Esophagus mucosa (tissue), 1 donor: ENCODE results near the gene DAND5. TPM values are rescaled to one million over a fixed set of nuclear protein-coding genes. Genes with fewer than 3 reads are reported as not detected.
"Not testable (repeated sequence)": the region's sequence is repeated elsewhere in the genome, so short reads cannot be mapped to it uniquely, and the experiment has no call there.

Source experiments
- ATAC-seq: fragments of 200-7000 bp; cut with Tn5 transposase; one replicate; pipeline ENCODE4 v1.9.1; 2020
- total RNA-seq: library from RNA; stranded (reverse); gene quantifications from one replicate; pipeline ENCODE4 v1.2.4, GENCODE V29; 2023
- donor health status: DM: yes; HTN: yes; CAD: no.

The DAND5 gene
- total RNA-seq, 1 donor from 2014 or later: not detected

GRCh38 chr19:12946092-12946721 is 23.2 kb upstream of the DAND5 start:
- peak; percentile 76 for ATAC-seq

DNA sequence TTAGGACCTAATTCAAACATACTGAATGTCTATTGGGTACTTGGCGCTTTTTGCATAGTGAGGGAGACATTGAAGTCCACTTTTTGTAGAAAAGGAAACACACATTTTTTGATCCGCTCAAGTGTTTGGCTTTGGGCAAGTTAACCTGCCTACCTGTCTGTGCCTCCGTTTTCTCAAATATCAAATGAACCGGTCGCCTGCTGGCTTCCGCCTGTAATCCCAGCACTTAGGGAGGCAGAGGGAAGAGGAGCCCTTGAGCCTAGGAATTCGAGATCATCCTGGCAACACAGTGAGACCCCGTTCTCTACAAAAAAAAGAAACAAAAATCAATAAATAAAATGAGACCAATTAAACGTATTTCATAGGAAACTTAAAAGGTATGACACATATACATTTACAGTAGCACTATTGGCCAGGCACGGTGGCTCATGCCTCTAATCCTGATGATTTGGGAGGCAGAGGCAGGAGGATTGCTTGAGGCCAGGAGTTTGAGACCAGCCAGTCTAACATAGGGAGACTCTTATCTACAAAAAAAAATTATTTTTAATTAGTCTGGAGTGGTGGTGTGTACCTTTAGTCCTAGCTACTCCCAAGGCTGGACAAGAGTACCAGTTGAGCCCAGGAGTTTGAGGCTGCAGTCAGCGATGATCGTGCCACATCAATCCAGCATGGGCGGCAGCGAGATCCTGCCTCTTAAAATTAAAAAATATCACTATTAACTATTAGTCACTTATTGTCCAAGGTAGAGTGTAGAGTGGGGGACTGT is 22.5 kb upstream of the DAND5 start:
- no peak for ATAC-seq

DNA sequence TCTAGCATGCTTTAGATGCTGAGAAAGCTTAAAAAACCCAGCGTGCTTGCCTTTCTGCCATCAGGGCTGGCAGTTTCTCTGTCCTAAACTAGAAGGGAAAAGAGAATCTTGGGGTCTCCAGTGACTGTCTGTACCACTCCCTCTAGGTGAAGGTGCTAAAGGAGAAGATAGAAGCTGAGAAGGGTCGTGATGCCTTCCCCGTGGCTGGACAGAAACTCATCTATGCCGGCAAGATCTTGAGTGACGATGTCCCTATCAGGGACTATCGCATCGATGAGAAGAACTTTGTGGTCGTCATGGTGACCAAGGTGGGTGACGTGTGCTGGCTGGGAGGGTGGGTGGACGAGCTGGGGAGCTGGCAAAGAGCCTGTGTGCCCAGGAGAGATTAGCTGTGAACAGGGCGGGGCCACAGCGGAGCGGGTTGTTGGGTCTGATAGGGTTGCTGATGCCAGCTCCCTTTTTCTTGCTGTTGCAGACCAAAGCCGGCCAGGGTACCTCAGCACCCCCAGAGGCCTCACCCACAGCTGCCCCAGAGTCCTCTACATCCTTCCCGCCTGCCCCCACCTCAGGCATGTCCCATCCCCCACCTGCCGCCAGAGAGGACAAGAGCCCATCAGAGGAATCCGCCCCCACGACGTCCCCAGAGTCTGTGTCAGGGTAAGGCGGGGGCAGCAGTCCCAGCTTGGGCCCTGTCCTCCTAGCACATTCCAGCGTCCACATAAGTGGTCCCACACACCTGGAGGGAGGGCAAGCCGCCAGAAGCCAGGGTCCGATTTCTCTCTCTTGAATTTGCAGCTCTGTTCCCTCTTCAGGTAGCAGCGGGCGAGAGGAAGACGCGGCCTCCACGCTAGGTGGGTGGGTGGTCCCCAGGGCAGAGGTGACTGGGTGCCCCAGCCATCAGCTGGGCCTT is 21.4 kb upstream of the DAND5 start:
- ATAC-seq: no peak

- ATAC-seq: no peak
These were observed 20.6 kb upstream of the DAND5 start for GRCh38 chr19:12948612-12949362.

- ATAC-seq: no peak
These were observed 19.8 kb upstream of the DAND5 start for GRCh38 chr19:12949363-12950283.

DNA sequence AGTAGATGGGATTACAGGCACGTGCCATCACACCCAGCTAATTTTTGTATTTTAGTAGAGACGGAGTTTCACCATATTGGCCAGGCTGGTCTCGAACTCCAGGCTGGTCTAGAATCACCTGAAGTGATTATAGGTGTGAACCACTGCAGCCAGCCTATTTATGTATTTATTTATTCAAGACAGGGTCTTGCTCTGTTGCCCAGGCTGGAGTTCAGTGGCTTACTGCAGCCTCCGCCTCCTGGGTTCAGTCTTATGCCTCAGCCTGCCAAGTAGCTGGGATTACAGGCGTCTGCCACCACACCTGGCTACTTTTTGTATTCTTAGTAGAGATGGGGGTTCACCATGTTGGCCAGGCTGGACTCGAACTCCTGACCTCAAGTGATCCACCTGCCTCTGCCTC is 17.3 kb upstream of the DAND5 start:
- ATAC-seq: not testable (repeated sequence)

DNA sequence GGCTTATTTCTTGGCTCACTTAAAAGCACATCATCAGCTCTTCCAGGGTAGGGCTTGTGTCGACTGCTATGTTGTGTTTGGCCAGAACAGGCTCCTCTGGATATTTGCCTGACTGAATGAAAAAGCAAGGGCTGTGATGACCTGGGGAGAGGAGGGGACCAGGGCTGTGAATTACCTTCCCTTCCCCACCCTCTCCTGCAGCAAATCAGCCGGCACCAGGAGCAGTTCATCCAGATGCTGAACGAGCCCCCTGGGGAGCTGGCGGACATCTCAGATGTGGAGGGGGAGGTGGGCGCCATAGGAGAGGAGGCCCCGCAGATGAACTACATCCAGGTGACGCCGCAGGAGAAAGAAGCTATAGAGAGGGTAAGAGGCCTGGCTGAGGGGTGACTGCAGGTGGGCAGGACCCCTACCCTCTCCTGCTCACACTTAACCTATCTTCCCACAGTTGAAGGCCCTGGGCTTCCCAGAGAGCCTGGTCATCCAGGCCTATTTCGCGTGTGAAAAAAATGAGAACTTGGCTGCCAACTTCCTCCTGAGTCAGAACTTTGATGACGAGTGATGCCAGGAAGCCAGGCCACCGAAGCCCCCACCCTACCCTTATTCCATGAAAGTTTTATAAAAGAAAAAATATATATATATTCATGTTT is 16.8 kb upstream of the DAND5 start:
- ATAC-seq: no peak

DNA sequence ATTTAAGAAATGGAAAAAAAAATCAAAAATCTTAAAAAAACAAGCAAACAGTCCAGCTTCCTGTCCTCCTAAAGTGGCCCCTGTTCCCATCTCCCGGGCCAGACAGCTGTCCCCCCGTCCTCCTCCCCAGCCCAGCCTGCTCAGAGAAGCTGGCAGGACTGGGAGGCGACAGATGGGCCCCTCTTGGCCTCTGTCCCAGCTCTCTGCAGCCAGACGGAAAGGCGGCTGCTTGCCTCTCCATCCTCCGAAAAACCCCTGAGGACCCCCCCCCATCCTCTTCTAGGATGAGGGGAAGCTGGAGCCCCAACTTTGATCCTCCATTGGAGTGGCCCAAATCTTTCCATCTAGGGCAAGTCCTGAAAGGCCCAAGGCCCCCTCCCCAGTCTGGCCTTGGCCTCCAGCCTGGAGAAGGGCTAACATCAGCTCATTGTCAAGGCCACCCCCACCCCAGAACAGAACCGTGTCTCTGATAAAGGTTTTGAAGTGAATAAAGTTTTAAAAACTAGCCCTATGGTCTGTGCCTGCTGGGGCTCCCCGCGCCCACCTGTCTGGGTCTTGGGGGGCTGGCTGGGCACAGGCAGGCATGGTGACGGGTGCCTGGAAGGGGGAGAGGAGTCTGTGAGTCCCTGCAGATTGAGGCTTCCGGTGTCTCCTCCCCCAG is 16.1 kb upstream of the DAND5 start:
- no peak for ATAC-seq

GRCh38 chr19:12953799-12954611 is 15.4 kb upstream of the DAND5 start:
- peak; percentile 1 for ATAC-seq

GRCh38 chr19:12954612-12954962 is 14.8 kb upstream of the DAND5 start:
- peak; percentile 68 for ATAC-seq

DNA sequence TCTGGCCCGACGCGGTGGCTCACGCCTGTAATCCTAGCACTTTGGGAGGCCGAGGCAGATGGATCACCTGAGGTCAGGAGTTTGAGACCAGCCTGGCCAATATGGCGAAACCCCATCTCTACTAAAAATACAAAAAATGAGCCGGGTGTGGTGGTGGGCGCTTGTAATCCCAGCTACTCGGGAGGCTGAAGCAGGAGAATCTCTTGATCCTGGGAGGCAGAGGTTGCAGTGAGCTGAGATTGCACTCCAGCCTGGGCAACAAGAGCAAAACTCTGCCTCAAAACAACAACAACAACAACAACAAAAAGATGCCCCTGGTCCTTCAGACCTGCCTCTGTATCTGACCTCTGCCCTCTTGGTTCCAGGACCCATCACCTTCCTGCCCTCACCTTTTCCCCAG is 13.8 kb upstream of the DAND5 start:
- not testable (repeated sequence) for ATAC-seq

DNA sequence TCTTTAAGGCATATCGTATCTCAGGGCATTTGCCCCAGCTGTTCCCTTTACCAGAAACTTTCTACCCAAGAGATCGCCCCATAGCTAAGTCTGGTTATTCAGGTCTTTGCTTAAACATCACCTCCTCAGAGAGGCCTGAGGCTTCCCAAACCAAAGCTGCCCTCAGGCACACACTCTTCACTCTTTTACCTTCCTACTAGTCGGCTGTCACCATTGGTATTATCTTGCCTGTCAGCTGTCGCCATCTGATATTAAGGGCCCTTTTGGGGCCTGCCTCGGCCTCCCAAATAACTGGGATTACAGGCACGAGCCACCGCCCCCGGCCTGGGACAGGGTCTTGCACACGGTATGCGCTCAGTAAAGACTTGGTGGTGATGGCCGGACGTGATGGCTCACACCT is 13.4 kb upstream of the DAND5 start:
- ATAC-seq: peak; percentile 24

- ATAC-seq: peak; percentile 81
These were observed 12.7 kb upstream of the DAND5 start, which contains the start of gene GADD45GIP1 for GRCh38 chr19:12956446-12957388. GADD45GIP1 (minus strand) TSS chr19:12957223; CDS start chr19:12957212, 11 bp downstream.

DNA sequence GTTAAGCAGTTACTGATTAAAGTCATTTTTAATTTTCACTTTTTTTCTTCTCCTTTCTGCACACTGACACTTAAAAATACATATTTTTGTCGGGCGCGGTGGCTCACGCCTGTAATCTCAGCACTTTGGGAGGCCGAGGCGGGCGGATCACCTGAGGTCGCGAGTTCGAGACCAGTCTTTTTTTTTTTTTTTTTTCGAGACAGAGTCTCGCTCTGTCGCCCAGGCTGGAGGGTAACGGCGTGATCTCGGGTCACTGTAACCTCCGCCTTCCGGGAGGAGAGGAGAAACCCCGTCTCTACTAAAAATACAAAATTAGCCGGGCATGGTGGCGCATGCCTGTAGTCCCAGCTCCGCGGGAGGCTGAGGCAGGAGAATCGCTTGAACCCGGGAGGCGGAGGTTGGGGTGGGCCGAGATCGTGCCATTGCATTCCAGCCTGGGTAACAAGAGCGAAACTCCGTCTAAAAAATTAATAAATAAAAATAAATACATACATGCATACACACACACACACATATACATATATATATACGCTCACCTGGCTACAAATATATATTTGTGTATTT is 11.9 kb upstream of the DAND5 start:
- ATAC-seq: not testable (repeated sequence)

DNA sequence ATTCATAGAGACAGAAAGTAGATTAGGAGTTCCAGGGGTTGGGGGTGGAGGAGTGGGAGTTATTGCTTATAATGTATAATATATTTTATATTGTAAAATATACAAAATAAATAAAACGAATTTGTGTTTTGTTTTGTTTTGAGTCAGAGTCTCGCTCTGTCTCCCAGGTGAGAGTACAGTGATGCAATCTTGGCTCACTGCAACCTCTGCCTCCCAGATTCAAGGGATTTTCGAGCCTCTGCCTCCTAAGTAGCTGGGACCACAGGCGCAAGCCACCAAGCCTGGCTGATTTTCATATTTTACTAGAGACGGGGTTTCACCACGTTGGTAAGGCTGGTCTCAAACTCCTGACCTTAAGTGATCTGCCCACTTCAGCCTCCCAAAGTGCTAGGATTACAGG is 9.9 kb upstream of the DAND5 start:
- ATAC-seq: no peak

- peak; percentile 86 for ATAC-seq
These were observed 4.2 kb upstream of the DAND5 start for GRCh38 chr19:12965017-12965811.

DNA sequence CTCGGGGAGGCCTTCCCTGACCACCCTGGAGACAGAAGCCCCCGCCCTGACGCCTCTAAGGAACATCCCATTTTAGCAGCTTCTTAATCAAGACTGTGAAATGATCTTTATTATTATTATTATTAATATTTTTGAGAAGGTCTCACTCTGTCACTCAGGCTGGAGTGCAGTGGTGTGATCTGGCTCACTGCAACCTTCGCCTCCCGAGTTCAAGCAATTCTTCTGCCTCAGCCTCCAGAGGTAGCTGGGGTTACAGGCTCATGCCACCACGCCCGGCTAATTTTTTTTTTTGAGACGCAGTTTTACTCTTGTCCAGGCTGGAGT is 3.6 kb upstream of the DAND5 start:
- ATAC-seq: no peak
